ENCODE results near the gene DENND4C. TPM values are rescaled to one million over a fixed set of nuclear protein-coding genes. Genes with fewer than 3 reads are reported as not detected.
"Not testable (repeated sequence)": the region's sequence is repeated elsewhere in the genome, so short reads cannot be mapped to it uniquely, and the experiment has no call there.

Gene DENND4C
- total RNA-seq, 1 donor from 2014 or later, result 105 TPM

- ATAC-seq (no peak), DNase-seq (no peak)
- no peak overlapping the region for H3K27ac ChIP-seq
- no peak for TF ChIP-seq CTCF (IDR thresholded peaks at IDR 0.05)
- no peaks in the 10 kb centered on the region for H3K9me3 ChIP-seq
- H3K27me3 ChIP-seq (ENCODE audit: low read depth), result no peaks in the 10 kb centered on the region
- H3K4me1 ChIP-seq, result peaks cover 3% of the 10 kb centered on the region
- intact Hi-C loops (cut with DNase I), result no loop called here
- H3K36me3 ChIP-seq, result no peaks in the 10 kb centered on the region
- H3K4me3 ChIP-seq, result no peak overlapping the region
Observed at GRCh38 chr9:19385786-19386501, 155.5 kb downstream of the DENND4C start.

- TF ChIP-seq CTCF (IDR thresholded peaks at IDR 0.05), result no peak
Observed at GRCh38 chr9:19386502-19387044, 156.1 kb downstream of the DENND4C start.

GRCh38 chr9:19387317-19387716 lies 156.8 kb downstream of the DENND4C start:
- intact Hi-C loops (cut with DNase I), result no loop called here
- ATAC-seq, result no peak

More at GRCh38 chr9:19386502-19387044, 156.1 kb downstream of the DENND4C start:
- intact Hi-C loops (cut with DNase I), result no loop called here
- no peak overlapping the region for H3K27ac ChIP-seq
- no peak for DNase-seq
- ATAC-seq, result no peak
- no peaks in the 10 kb centered on the region for H3K27me3 ChIP-seq (ENCODE audit: low read depth)
- no peaks in the 10 kb centered on the region for H3K9me3 ChIP-seq
- H3K4me1 ChIP-seq, result no peaks in the 10 kb centered on the region
- H3K4me3 ChIP-seq, result no peak overlapping the region
- H3K36me3 ChIP-seq, result no peaks in the 10 kb centered on the region

DNA sequence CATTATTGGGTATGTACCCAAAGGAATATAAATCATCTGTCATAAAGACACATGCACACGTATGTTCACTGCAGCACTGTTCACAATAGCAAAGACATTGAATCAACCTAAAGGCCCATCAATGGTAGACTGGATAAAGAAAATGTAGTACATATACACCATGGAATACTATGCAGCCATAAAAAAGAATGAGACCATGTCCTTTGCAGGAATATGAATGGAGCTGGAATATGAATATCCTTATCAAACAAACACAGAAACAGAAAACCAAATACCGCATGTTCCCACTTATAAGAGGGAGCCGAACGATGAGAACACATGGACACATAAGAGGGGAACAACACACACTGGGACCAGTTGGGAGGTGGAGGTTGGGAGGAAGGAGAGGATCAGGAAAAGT lies 159.0 kb downstream of the DENND4C start:
- ATAC-seq; intact Hi-C loops (cut with DNase I): not testable (repeated sequence)

More at GRCh38 chr9:19387317-19387716, 156.8 kb downstream of the DENND4C start:
- no peak for DNase-seq
- Histone ChIP-seq H3K27me3 (ENCODE audit: low read depth) (no peaks in the 10 kb centered on the region), H3K27ac (no peak overlapping the region), H3K4me1 (no peaks in the 10 kb centered on the region), H3K4me3 (no peak overlapping the region), H3K9me3 (no peaks in the 10 kb centered on the region), H3K36me3 (no peaks in the 10 kb centered on the region)
- no peak for TF ChIP-seq CTCF (IDR thresholded peaks at IDR 0.05)

DNA sequence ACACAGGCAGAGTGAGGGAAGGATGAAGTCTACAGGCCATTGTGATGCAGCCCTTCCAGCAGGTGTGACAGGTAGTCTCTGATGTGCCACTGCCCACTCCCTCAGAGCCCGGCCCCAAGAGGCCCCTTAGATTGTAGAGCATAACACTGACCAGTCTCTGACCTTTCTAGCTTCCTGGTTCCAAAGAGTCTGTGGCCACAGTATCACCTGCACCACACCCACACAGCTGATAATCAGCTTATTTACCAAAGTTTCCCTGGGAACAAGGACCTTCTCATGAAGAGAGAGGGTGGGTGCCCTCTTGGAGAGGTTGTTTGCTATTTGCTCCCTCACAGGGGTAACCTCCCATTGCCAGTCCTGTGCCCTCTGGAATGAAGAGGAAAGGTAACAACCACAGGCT lies 167.4 kb downstream of the DENND4C start:
- no peak overlapping the region for H3K4me3 ChIP-seq
- no peaks in the 10 kb centered on the region for H3K4me1 ChIP-seq
- H3K27ac ChIP-seq, result no peak overlapping the region
- peak; percentile 19 to 50 for ATAC-seq
- H3K27me3 ChIP-seq (ENCODE audit: low read depth), result no peaks in the 10 kb centered on the region
- intact Hi-C loops (cut with DNase I), result no loop called here
- no peaks in the 10 kb centered on the region for H3K36me3 ChIP-seq
- no peaks in the 10 kb centered on the region for H3K9me3 ChIP-seq
- no peak for DNase-seq
- TF ChIP-seq CTCF (IDR thresholded peaks at IDR 0.05), result no peak

More for the DNA sequence above, 159.0 kb downstream of the DENND4C start:
- H3K36me3 ChIP-seq; DNase-seq; H3K27me3 ChIP-seq (ENCODE audit: low read depth); H3K27ac ChIP-seq; H3K4me1 ChIP-seq; H3K9me3 ChIP-seq; H3K4me3 ChIP-seq: not testable (repeated sequence)

DNA sequence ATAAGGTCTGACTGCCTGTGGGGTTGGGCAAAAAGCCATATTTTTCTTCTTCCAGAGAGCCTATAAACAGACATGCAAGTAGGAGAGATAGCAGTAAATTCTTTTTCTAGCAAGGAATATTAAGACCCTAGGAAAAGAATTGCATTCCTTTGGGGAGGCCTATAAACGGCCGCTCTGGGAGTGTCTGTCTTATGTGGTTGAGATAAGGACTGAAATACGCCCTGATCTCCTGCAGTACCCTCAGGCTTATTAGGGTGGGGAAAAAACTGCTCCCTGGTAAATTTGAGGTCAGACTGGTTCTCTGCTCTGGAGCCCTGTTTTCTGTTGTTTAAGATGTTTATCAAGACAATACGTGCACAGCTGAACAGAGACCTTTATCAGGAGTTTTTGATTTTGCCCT lies 172.7 kb downstream of the DENND4C start:
- H3K36me3 ChIP-seq; ATAC-seq; H3K27me3 ChIP-seq (ENCODE audit: low read depth); H3K4me3 ChIP-seq; H3K4me1 ChIP-seq; intact Hi-C loops (cut with DNase I); H3K27ac ChIP-seq; H3K9me3 ChIP-seq; DNase-seq: not testable (repeated sequence)

Measured in lower lobe of right lung (tissue), 2 donors.